HCT116 (cell line): ENCODE measurements around the gene CCNB2.

Experiments
- CEBPB ChIP-seq: IDR thresholded peaks from 2 replicates; pipeline ENCODE4 v1.6.1; 2012; ENCODE audit warnings: low read depth
- CTCF ChIP-seq, 3 experiments: fragments of 200-600 bp in 1 of 3; sonication (generic) in 1 of 3; IDR thresholded peaks in 2 of 3; conservative IDR thresholded peaks in 1 of 3; 2 replicates each; pipeline ENCODE4 v1.5.1; 2012 to 2017; ENCODE audit warnings: low read depth in 2 of 3, low read length in 2 of 3, antibody characterized with exemption in 1 of 3, borderline replicate concordance in 1 of 3, control low read depth in 1 of 3, mild to moderate bottlenecking in 1 of 3, mixed read lengths in 1 of 3, mixed run types in 1 of 3, moderate library complexity in 1 of 3; ENCODE audit not compliant: insufficient read depth in 1 of 3
- EGR1 ChIP-seq: IDR thresholded peaks from 2 replicates; pipeline ENCODE4 v1.6.1; 2012; ENCODE audit warnings: low read depth
- EZH2 ChIP-seq: fragments of 200-600 bp; sonication (generic); IDR thresholded peaks from 2 replicates; pipeline ENCODE4 v1.6.1; 2017; ENCODE audit warnings: antibody characterized with exemption, mixed run types
- EZH2phosphoT487 ChIP-seq: fragments of 200-600 bp; IDR thresholded peaks from 2 replicates; pipeline ENCODE4 v1.6.1; 2018; ENCODE audit warnings: antibody characterized with exemption, borderline replicate concordance
- JUND ChIP-seq: IDR thresholded peaks from 2 replicates; pipeline ENCODE4 v1.6.1; 2012
- POLR2A ChIP-seq: IDR thresholded peaks from 2 replicates; pipeline ENCODE4 v1.7.0; 2011; ENCODE audit warnings: borderline replicate concordance; ENCODE audit not compliant: insufficient read depth, insufficient read length; ENCODE audit errors: extremely low read depth
- POLR2AphosphoS5 ChIP-seq: IDR thresholded peaks from 2 replicates; pipeline ENCODE4 v1.6.1; 2011; ENCODE audit warnings: mild to moderate bottlenecking, low read depth, low read length, moderate library complexity
- RAD21 ChIP-seq: IDR thresholded peaks from 2 replicates; pipeline ENCODE4 v1.6.1; 2012; ENCODE audit warnings: low read depth, mild to moderate bottlenecking
- REST ChIP-seq: IDR thresholded peaks from 2 replicates; pipeline ENCODE4 v1.6.1; 2012; ENCODE audit warnings: low read depth
- SIN3A ChIP-seq: IDR thresholded peaks from 2 replicates; pipeline ENCODE4 v1.6.1; 2012; ENCODE audit warnings: low read depth
- SP1 ChIP-seq: IDR thresholded peaks from 2 replicates; pipeline ENCODE4 v1.6.1; 2012; ENCODE audit warnings: low read depth
- YY1 ChIP-seq: IDR thresholded peaks from 2 replicates; pipeline ENCODE4 v1.6.1; 2011; ENCODE audit warnings: low read length, low read depth, moderate library complexity, mild to moderate bottlenecking; ENCODE audit not compliant: insufficient replicate concordance; ENCODE audit errors: extremely low read depth
- ZBTB33 ChIP-seq: IDR thresholded peaks from 2 replicates; pipeline ENCODE4 v1.6.1; 2011; ENCODE audit warnings: mild to moderate bottlenecking, low read length, moderate library complexity; ENCODE audit not compliant: insufficient replicate concordance; ENCODE audit errors: extremely low read depth

- TF ChIP-seq CTCF (IDR thresholded peaks at IDR 0.05 in 2 of 3, conservative IDR thresholded peaks at IDR 0.05 in 1 of 3; ENCODE audit: borderline replicate concordance in 1 of 3, insufficient read depth in 1 of 3, low read depth in 2 of 3, low read length in 2 of 3) (no peak), POLR2AphosphoS5 (no peak), EZH2 (no peak), POLR2A (no peak), SIN3A (no peak), REST (no peak), EGR1 (no peak), ZBTB33 (no peak), CEBPB (no peak), JUND (no peak), EZH2phosphoT487 (no peak), SP1 (no peak), RAD21 (no peak), YY1 (no peak)
These were observed 30.3 kb upstream of the CCNB2 start for GRCh38 chr15:59074607-59075006.
